Measurements from ENCODE around the gene RAVER1.

DNA sequence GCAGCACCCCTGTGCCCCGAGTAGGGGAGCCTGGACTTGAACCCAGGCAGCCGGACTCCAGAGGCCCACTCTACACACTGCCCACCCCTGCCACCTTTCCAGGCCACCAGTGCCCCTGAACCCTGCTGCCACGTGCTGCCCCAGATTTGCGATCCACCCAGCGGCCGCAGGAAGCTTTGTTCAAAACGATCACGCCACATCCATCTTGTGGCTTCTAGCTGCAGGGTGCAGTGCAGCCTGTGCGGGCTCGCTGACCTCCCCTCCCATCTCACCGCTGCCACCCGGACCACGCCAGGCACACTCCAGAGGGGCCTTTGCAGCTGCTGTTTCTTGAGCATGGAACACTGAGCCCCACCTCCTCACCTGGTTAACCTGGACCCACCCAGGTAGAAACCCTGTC, 3.8 kb downstream of the RAVER1 start:
- TF ChIP-seq, protein P1, sequence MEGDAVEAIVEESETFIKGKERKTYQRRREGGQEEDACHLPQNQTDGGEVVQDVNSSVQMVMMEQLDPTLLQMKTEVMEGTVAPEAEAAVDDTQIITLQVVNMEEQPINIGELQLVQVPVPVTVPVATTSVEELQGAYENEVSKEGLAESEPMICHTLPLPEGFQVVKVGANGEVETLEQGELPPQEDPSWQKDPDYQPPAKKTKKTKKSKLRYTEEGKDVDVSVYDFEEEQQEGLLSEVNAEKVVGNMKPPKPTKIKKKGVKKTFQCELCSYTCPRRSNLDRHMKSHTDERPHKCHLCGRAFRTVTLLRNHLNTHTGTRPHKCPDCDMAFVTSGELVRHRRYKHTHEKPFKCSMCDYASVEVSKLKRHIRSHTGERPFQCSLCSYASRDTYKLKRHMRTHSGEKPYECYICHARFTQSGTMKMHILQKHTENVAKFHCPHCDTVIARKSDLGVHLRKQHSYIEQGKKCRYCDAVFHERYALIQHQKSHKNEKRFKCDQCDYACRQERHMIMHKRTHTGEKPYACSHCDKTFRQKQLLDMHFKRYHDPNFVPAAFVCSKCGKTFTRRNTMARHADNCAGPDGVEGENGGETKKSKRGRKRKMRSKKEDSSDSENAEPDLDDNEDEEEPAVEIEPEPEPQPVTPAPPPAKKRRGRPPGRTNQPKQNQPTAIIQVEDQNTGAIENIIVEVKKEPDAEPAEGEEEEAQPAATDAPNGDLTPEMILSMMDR (conservative IDR thresholded peaks at IDR 0.05; ENCODE audit: low read depth, low read length): no peak
- no peak for TF ChIP-seq EZH2 (IDR thresholded peaks at IDR 0.05; ENCODE audit: borderline replicate concordance, low read depth, low read length, poor library complexity, severe bottlenecking)

Measured in A673 (cell line).